Measurements from ENCODE around the gene BCCIP.

Gene BCCIP

GRCh38 chr10:125795128-125795527 is 28.2 kb upstream of the BCCIP start:
- no peak for TF ChIP-seq CTCF (IDR thresholded peaks at IDR 0.05; ENCODE audit: unreplicated experiment in 3 of 3)
- H3K4me1 Mint-ChIP-seq: peaks cover 1% of the 10 kb centered on the region
- no peak overlapping the region for H3K4me3 Mint-ChIP-seq
- peaks cover 50% of the 10 kb centered on the region for H3K36me3 Mint-ChIP-seq (ENCODE audit: low read depth)
- no peak overlapping the region for H3K27ac Mint-ChIP-seq
- no peaks in the 10 kb centered on the region for H3K9me3 Mint-ChIP-seq
- H3K27me3 Mint-ChIP-seq (ENCODE audit: low read depth): no peaks in the 10 kb centered on the region

DNA sequence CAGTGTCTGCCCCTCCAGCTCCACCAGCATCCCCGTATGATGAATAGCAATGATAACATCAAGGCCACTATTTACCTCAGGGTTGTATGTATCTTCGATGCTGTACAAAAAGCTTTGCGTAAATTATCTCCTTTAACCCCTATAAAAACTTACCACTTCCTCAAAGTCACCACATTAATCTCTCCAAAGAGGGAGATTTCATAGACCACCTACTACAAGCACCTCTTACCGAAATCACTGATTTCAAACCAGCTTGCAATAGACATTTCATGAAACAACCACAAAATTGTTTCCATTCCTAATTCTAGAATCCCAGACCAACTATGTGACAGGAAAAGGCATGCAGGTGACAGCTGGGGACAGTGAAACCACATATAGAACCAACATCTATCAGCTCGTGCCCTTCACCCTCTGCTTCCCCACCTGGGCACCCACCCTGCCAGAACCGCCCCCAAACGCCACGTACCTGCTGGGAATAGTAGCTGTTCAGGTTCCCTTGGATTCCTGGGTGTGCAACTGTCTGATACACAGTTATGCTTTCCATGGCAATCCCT is 27.6 kb upstream of the BCCIP start:
- no peak overlapping the region for H3K4me3 Mint-ChIP-seq
- peaks cover 50% of the 10 kb centered on the region for H3K36me3 Mint-ChIP-seq (ENCODE audit: low read depth)
- no peaks in the 10 kb centered on the region for H3K4me1 Mint-ChIP-seq
- H3K27me3 Mint-ChIP-seq (ENCODE audit: low read depth): no peaks in the 10 kb centered on the region
- no peak overlapping the region for H3K27ac Mint-ChIP-seq
- TF ChIP-seq CTCF (IDR thresholded peaks at IDR 0.05; ENCODE audit: unreplicated experiment in 3 of 3): no peak
- no peaks in the 10 kb centered on the region for H3K9me3 Mint-ChIP-seq

DNA sequence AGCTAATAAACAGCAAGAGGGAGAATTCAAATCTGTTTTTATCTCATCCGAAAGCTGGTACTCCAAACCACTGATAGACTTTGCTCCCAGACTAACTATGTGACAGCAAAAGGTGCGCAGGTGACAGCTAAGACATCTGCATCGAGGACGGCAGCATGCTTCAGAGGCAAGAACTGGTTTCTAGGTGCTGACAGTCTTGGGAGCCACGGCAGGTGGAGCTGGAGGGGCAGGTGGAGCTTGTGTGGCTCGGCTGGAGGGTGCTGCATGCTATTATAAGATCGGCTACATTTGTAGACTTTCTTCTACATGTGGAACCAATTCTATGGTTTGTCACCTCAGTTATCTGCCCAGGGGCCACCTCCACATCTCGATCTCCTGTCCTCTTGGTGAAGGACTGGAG is 25.9 kb upstream of the BCCIP start:
- Mint-ChIP-seq H3K4me3 (no peak overlapping the region), H3K9me3 (no peaks in the 10 kb centered on the region), H3K36me3 (ENCODE audit: low read depth) (peaks cover 43% of the 10 kb centered on the region), H3K27me3 (ENCODE audit: low read depth) (no peaks in the 10 kb centered on the region), H3K27ac (no peak overlapping the region), H3K4me1 (no peaks in the 10 kb centered on the region)
- no peak for TF ChIP-seq CTCF (IDR thresholded peaks at IDR 0.05; ENCODE audit: unreplicated experiment in 3 of 3)

- Mint-ChIP-seq H3K4me3 (no peak overlapping the region), H3K27me3 (ENCODE audit: low read depth) (no peaks in the 10 kb centered on the region), H3K36me3 (ENCODE audit: low read depth) (peaks cover 43% of the 10 kb centered on the region), H3K27ac (peak overlapping the region in 1 of 3 experiments; percentile 41), H3K4me1 (no peaks in the 10 kb centered on the region), H3K9me3 (no peaks in the 10 kb centered on the region)
- TF ChIP-seq CTCF (IDR thresholded peaks at IDR 0.05; ENCODE audit: unreplicated experiment in 3 of 3): no peak
Observed at GRCh38 chr10:125797994-125798662, 25.2 kb upstream of the BCCIP start.

DNA sequence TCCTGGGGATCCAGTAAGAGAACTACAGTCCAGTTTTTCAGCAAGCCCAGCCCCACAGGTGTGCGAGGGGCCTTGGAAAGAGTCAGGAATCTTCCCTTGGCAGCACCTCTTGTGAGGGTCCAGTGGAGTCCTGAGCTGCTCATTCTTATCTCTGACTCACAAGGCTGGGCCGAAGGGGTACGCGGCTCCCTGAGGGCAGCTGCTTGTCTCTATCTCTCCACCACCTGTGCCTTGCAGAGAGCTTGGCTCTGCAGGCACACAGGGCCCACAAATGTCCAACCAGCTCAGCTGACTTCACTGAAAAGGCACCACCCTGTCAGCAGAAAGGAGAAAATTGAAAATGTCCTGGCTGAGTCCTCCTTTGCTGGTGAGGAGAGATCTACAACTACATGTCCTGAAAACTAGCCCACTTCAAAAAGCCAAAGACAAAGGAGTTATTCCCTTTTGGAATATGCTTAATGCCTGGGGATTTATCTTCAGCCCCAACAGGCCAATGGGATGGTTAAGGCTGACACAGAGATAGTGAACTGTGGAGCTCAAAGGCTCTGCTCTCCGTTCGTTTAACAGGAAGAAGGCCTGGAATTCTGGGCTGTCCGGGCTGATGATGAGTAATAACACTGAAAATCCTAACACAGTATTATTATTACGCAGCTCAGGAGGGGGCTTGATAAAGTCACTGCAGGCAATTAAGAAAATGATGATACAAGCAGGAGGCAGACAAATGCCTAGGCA is 23.7 kb upstream of the BCCIP start:
- Mint-ChIP-seq H3K27me3 (ENCODE audit: low read depth) (no peaks in the 10 kb centered on the region), H3K36me3 (ENCODE audit: low read depth) (peaks cover 32% of the 10 kb centered on the region), H3K9me3 (no peaks in the 10 kb centered on the region), H3K4me3 (no peak overlapping the region), H3K4me1 (no peaks in the 10 kb centered on the region), H3K27ac (no peak overlapping the region)
- no peak for TF ChIP-seq CTCF (IDR thresholded peaks at IDR 0.05; ENCODE audit: unreplicated experiment in 3 of 3)

Data from nephron (organoid).